KMS-11 (cell line): ENCODE data around the gene NDUFS6.

ENCODE experiments used
- H2AFZ ChIP-seq: fragments of 200-600 bp; sonication (generic); 2 replicates; pipeline ENCODE4 v1.6.1; 2016; ENCODE audit warnings: antibody characterized with exemption, mixed run types, low read depth
- H3K27ac ChIP-seq: fragments of 200-600 bp; sonication (generic); 2 replicates; pipeline ENCODE4 v1.6.1; 2016; ENCODE audit warnings: mild to moderate bottlenecking, mixed run types
- H3K27me3 ChIP-seq: fragments of 200-600 bp; sonication (generic); 2 replicates; pipeline ENCODE4 v1.6.1; 2017; ENCODE audit warnings: mild to moderate bottlenecking, low read depth, mixed run types, moderate library complexity; ENCODE audit not compliant: insufficient read depth
- H3K36me3 ChIP-seq: fragments of 200-600 bp; sonication (generic); 2 replicates; pipeline ENCODE4 v1.6.1; 2017; ENCODE audit warnings: mild to moderate bottlenecking, mixed run types; ENCODE audit not compliant: insufficient read depth
- H3K4me1 ChIP-seq: fragments of 200-600 bp; sonication (generic); 2 replicates; pipeline ENCODE4 v1.6.1; 2016; ENCODE audit warnings: mild to moderate bottlenecking, low read depth, mixed run types; ENCODE audit not compliant: poor library complexity, severe bottlenecking
- H3K4me2 ChIP-seq: fragments of 200-600 bp; sonication (generic); 2 replicates; pipeline ENCODE4 v1.7.0; 2016; ENCODE audit warnings: mild to moderate bottlenecking, mixed run types
- H3K4me3 ChIP-seq: fragments of 200-600 bp; sonication (generic); IDR thresholded peaks from 2 replicates; pipeline ENCODE4 v1.6.1; 2017; ENCODE audit warnings: low read depth, low read length, mixed read lengths; ENCODE audit not compliant: insufficient read depth
- H3K79me2 ChIP-seq: fragments of 200-600 bp; sonication (generic); 2 replicates; pipeline ENCODE4 v1.6.1; 2016; ENCODE audit warnings: low read depth, mixed run types; ENCODE audit not compliant: insufficient read depth
- H3K9ac ChIP-seq: fragments of 200-600 bp; sonication (generic); 2 replicates; pipeline ENCODE4 v1.6.1; 2016; ENCODE audit warnings: mild to moderate bottlenecking, mixed run types
- H4K20me1 ChIP-seq: fragments of 200-600 bp; sonication (generic); 2 replicates; pipeline ENCODE4 v1.6.1; 2016; ENCODE audit warnings: mild to moderate bottlenecking, mixed run types; ENCODE audit not compliant: insufficient read depth
- TF ChIP-seq, protein P1 (sequence below): fragments of 200-600 bp; sonication (generic); conservative IDR thresholded peaks from 2 replicates; pipeline ENCODE4 v1.6.1; 2017; ENCODE audit warnings: low read depth, mild to moderate bottlenecking, antibody characterized with exemption, low read length, moderate library complexity, mixed read lengths

NDUFS6 gene

GRCh38 chr5:1847611-1848010, 46.4 kb downstream of the NDUFS6 start:
- Histone ChIP-seq H3K9ac (no peak overlapping the region), H3K4me1 (no peaks in the 10 kb centered on the region), H3K4me3 (no peak overlapping the region), H3K27me3 (peaks cover 12% of the 10 kb centered on the region; the same call in 1 of the 2 replicates), H3K36me3 (no peaks in the 10 kb centered on the region), H3K79me2 (no peaks in the 10 kb centered on the region), H3K4me2 (no peak overlapping the region), H4K20me1 (no peaks in the 10 kb centered on the region), H2AFZ (no peak overlapping the region), H3K27ac (no peak overlapping the region)
- TF ChIP-seq, protein P1, sequence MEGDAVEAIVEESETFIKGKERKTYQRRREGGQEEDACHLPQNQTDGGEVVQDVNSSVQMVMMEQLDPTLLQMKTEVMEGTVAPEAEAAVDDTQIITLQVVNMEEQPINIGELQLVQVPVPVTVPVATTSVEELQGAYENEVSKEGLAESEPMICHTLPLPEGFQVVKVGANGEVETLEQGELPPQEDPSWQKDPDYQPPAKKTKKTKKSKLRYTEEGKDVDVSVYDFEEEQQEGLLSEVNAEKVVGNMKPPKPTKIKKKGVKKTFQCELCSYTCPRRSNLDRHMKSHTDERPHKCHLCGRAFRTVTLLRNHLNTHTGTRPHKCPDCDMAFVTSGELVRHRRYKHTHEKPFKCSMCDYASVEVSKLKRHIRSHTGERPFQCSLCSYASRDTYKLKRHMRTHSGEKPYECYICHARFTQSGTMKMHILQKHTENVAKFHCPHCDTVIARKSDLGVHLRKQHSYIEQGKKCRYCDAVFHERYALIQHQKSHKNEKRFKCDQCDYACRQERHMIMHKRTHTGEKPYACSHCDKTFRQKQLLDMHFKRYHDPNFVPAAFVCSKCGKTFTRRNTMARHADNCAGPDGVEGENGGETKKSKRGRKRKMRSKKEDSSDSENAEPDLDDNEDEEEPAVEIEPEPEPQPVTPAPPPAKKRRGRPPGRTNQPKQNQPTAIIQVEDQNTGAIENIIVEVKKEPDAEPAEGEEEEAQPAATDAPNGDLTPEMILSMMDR, result no peak

- TF ChIP-seq, protein P1, result no peak
These were observed 49.3 kb downstream of the NDUFS6 start for GRCh38 chr5:1850324-1851154.

GRCh38 chr5:1851290-1851934, 50.2 kb downstream of the NDUFS6 start:
- H3K4me2 ChIP-seq, result no peak overlapping the region
- TF ChIP-seq, protein P1, result no peak

More at GRCh38 chr5:1850324-1851154, 49.3 kb downstream of the NDUFS6 start:
- Histone ChIP-seq H3K4me3 (no peak overlapping the region), H3K4me1 (no peaks in the 10 kb centered on the region), H3K79me2 (no peaks in the 10 kb centered on the region), H3K9ac (no peak overlapping the region), H3K4me2 (no peak overlapping the region), H2AFZ (no peak overlapping the region), H3K27ac (no peak overlapping the region), H3K27me3 (peaks cover 27% of the 10 kb centered on the region; the same call in 1 of the 2 replicates), H4K20me1 (no peaks in the 10 kb centered on the region), H3K36me3 (no peaks in the 10 kb centered on the region)

GRCh38 chr5:1852324-1852947, 51.2 kb downstream of the NDUFS6 start:
- Histone ChIP-seq H2AFZ (no peak overlapping the region), H4K20me1 (no peaks in the 10 kb centered on the region), H3K79me2 (no peaks in the 10 kb centered on the region), H3K9ac (no peak overlapping the region), H3K4me2 (no peak overlapping the region), H3K27me3 (peaks cover 32% of the 10 kb centered on the region; the same call in 1 of the 2 replicates), H3K36me3 (no peaks in the 10 kb centered on the region), H3K27ac (no peak overlapping the region), H3K4me1 (no peaks in the 10 kb centered on the region), H3K4me3 (no peak overlapping the region)
- TF ChIP-seq, protein P1, result no peak

More at GRCh38 chr5:1851290-1851934, 50.2 kb downstream of the NDUFS6 start:
- H3K27ac ChIP-seq, result no peak overlapping the region
- no peaks in the 10 kb centered on the region for H3K79me2 ChIP-seq
- H3K4me1 ChIP-seq, result no peaks in the 10 kb centered on the region
- H3K27me3 ChIP-seq, result peaks cover 32% of the 10 kb centered on the region; the same call in 1 of the 2 replicates
- H2AFZ ChIP-seq, result no peak overlapping the region
- no peaks in the 10 kb centered on the region for H4K20me1 ChIP-seq
- no peak overlapping the region for H3K4me3 ChIP-seq
- H3K9ac ChIP-seq, result no peak overlapping the region
- no peaks in the 10 kb centered on the region for H3K36me3 ChIP-seq
